Peyer's patch (tissue), 4 donors: ENCODE data around the gene COG8. TPM values are rescaled to one million over a fixed set of nuclear protein-coding genes. Genes with fewer than 3 reads are reported as not detected.

Source experiments
- DNase-seq, 3 donors: peaks; one replicate each; pipeline ENCODE4 v3.0.0-alpha.2; 2017 to 2019
- H3K27ac ChIP-seq, 4 donors: fragments of 200-600 bp; sonication (generic); one replicate each; pipeline ENCODE4 v1.5.1; 2016 to 2019
- H3K27me3 ChIP-seq, 2 donors: fragments of 200-600 bp; sonication (generic); one replicate each; pipeline ENCODE4 v1.5.1; 2019
- H3K36me3 ChIP-seq, 3 donors: fragments of 200-600 bp; sonication (generic); one replicate each; pipeline ENCODE4 v1.5.1; 2016 to 2019
- H3K4me1 ChIP-seq, 4 donors: fragments of 200-600 bp; sonication (generic); one replicate each; pipeline ENCODE4 v1.5.1; 2016 to 2019
- H3K4me3 ChIP-seq, 4 donors: fragments of 200-600 bp; sonication (generic); 1 replicate in 3 of 4; 2 replicates in 1 of 4; pipeline ENCODE4 v1.5.1; 2016 to 2019; ENCODE audit warnings: mild to moderate bottlenecking in 1 of 4
- H3K9me3 ChIP-seq, 4 donors: fragments of 200-600 bp; sonication (generic); one replicate each; pipeline ENCODE4 v1.5.1; 2016 to 2019; ENCODE audit warnings: mild to moderate bottlenecking in 1 of 4
- CTCF ChIP-seq, 6 experiments: fragments of 450-650 bp in 4 of 6; fragments of 200-600 bp in 2 of 6; sonication (generic) in 1 of 6; IDR thresholded peaks; one replicate each; pipeline ENCODE4 v1.5.1; 2017 to 2019; ENCODE audit warnings: antibody characterized with exemption in 6 of 6, mild to moderate bottlenecking in 3 of 6, moderate library complexity in 1 of 6
- POLR2A ChIP-seq, 2 donors: fragments of 450-650 bp; IDR thresholded peaks; one replicate each; pipeline ENCODE4 v1.5.1; 2017; ENCODE audit warnings: antibody characterized with exemption in 2 of 2, mild to moderate bottlenecking in 2 of 2, moderate library complexity in 2 of 2
- total RNA-seq, 4 donors: library from RNA; depleted of rRNA; stranded (reverse); fragments of >200 nt; gene quantifications; one replicate each; pipeline ENCODE4 v1.1.0, GENCODE V29; 2016

Gene COG8
- total RNA-seq, 4 donors from 2014 or later, result 57.3 to 79.5 (median 77.0) TPM

GRCh38 chr16:69378760-69379159 lies 39.4 kb upstream of the COG8 start:
- no peak for DNase-seq

GRCh38 chr16:69378036-69378435 lies 38.7 kb upstream of the COG8 start:
- no peak overlapping the region for H3K27ac ChIP-seq
- peaks cover 0 to 51% (median 0%) of the 10 kb centered on the region in 3 donors for H3K36me3 ChIP-seq
- no peaks in the 10 kb centered on the region for H3K9me3 ChIP-seq
- peaks cover 0 to 9% (median 2%) of the 10 kb centered on the region in 4 donors for H3K4me1 ChIP-seq
- DNase-seq, result no peak
- TF ChIP-seq CTCF (IDR thresholded peaks at IDR 0.05), result no peak
- TF ChIP-seq POLR2A (IDR thresholded peaks at IDR 0.05), result no peak
- no peaks in the 10 kb centered on the region for H3K27me3 ChIP-seq
- H3K4me3 ChIP-seq, result no peak overlapping the region

More at GRCh38 chr16:69378760-69379159, 39.4 kb upstream of the COG8 start:
- no peaks in the 10 kb centered on the region for H3K27me3 ChIP-seq
- no peaks in the 10 kb centered on the region for H3K9me3 ChIP-seq
- H3K4me3 ChIP-seq, result no peak overlapping the region
- H3K36me3 ChIP-seq, result peaks cover 0 to 59% (median 0%) of the 10 kb centered on the region in 3 donors
- peaks cover 0 to 9% (median 0%) of the 10 kb centered on the region in 4 donors for H3K4me1 ChIP-seq
- TF ChIP-seq CTCF (IDR thresholded peaks at IDR 0.05) (no peak), POLR2A (IDR thresholded peaks at IDR 0.05) (no peak)
- H3K27ac ChIP-seq, result no peak overlapping the region

GRCh38 chr16:69376393-69377059 lies 37.2 kb upstream of the COG8 start:
- no peak overlapping the region for H3K4me3 ChIP-seq
- H3K9me3 ChIP-seq, result no peaks in the 10 kb centered on the region
- DNase-seq, result no peak
- H3K27me3 ChIP-seq, result no peaks in the 10 kb centered on the region
- H3K4me1 ChIP-seq, result peaks cover 0 to 17% (median 4%) of the 10 kb centered on the region in 4 donors
- TF ChIP-seq CTCF (IDR thresholded peaks at IDR 0.05) (no peak), POLR2A (IDR thresholded peaks at IDR 0.05) (no peak)
- peaks cover 0 to 47% (median 0%) of the 10 kb centered on the region in 3 donors for H3K36me3 ChIP-seq
- no peak overlapping the region for H3K27ac ChIP-seq

GRCh38 chr16:69373019-69373418 lies 33.7 kb upstream of the COG8 start:
- peaks cover 0 to 49% (median 4%) of the 10 kb centered on the region in 3 donors for H3K36me3 ChIP-seq
- no peaks in the 10 kb centered on the region for H3K9me3 ChIP-seq
- H3K27ac ChIP-seq, result peak overlapping the region in 2 of 4 donors; percentile 17 to 68
- no peak overlapping the region for H3K4me3 ChIP-seq
- H3K4me1 ChIP-seq, result peaks cover 0 to 17% (median 4%) of the 10 kb centered on the region in 4 donors
- DNase-seq, result peak in 1 of 3 donors; percentile 56
- TF ChIP-seq CTCF (IDR thresholded peaks at IDR 0.05) (no peak), POLR2A (IDR thresholded peaks at IDR 0.05) (no peak)
- H3K27me3 ChIP-seq, result no peaks in the 10 kb centered on the region

- peak in 2 of 3 donors; percentile 58 to 65 for DNase-seq
- Histone ChIP-seq H3K36me3 (peaks cover 0 to 60% (median 4%) of the 10 kb centered on the region in 3 donors), H3K27ac (peak overlapping the region in 1 of 4 donors; percentile 59), H3K9me3 (no peaks in the 10 kb centered on the region), H3K4me3 (no peak overlapping the region), H3K27me3 (no peaks in the 10 kb centered on the region), H3K4me1 (peaks cover 0 to 17% (median 4%) of the 10 kb centered on the region in 4 donors)
- TF ChIP-seq CTCF (IDR thresholded peaks at IDR 0.05) (no peak), POLR2A (IDR thresholded peaks at IDR 0.05) (no peak)
Observed at GRCh38 chr16:69371564-69371963, 32.2 kb upstream of the COG8 start.
